ENCODE results near the gene DYSF. TPM values are rescaled to one million over a fixed set of nuclear protein-coding genes. Genes with fewer than 3 reads are reported as not detected.
A peak's percentile ranks its signal among the peaks of the same experiment; 100 is the strongest.

The DYSF gene
- total RNA-seq, 4 donors from 2014 or later, result 2.8 to 14.9 (median 4.0) TPM

DNA sequence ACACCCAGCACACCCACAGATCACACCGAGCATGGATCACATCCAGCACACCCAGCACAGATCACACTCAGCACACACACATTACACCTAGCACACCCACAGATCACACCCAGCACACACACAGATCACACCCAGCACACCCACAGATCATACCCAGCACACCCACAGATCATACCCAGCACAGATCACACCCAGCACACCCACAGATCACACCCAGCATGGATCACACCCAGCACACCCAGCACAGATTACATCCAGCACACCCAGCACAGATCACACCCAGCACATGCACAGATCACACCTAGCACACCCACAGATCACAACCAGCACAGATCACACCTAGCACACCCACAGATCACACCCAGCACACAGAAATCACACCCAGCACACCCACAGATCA is 118.6 kb downstream of the DYSF start:
- Histone ChIP-seq H3K4me1 (no peaks in the 10 kb centered on the region), H3K27me3 (no peaks in the 10 kb centered on the region), H3K27ac (no peak overlapping the region), H3K9me3 (no peaks in the 10 kb centered on the region), H3K36me3 (no peaks in the 10 kb centered on the region), H3K4me3 (no peak overlapping the region)
- no peak for DNase-seq
- TF ChIP-seq POLR2A (IDR thresholded peaks at IDR 0.05), result no peak
- TF ChIP-seq, protein P1, sequence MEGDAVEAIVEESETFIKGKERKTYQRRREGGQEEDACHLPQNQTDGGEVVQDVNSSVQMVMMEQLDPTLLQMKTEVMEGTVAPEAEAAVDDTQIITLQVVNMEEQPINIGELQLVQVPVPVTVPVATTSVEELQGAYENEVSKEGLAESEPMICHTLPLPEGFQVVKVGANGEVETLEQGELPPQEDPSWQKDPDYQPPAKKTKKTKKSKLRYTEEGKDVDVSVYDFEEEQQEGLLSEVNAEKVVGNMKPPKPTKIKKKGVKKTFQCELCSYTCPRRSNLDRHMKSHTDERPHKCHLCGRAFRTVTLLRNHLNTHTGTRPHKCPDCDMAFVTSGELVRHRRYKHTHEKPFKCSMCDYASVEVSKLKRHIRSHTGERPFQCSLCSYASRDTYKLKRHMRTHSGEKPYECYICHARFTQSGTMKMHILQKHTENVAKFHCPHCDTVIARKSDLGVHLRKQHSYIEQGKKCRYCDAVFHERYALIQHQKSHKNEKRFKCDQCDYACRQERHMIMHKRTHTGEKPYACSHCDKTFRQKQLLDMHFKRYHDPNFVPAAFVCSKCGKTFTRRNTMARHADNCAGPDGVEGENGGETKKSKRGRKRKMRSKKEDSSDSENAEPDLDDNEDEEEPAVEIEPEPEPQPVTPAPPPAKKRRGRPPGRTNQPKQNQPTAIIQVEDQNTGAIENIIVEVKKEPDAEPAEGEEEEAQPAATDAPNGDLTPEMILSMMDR (IDR thresholded peaks at IDR 0.05), result no peak

DNA sequence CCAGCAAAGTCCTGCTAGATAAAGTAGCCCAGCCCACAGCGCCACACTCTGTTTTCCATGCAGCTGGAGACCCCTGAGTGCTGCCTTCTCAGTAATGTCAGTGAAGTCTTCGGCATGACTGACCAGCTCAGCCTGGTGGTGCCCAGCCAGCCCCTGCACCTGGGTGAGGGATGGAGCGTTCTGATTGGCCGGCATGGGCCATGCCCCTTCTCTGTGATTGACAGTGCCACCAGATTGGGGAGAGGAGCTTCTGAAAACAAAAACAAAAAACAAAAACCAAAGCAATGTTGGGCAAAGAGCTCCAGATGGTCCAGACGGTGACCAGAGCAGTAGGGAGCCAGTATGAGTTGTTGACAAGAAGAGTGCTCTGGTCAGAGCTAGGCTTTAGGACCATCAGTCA is 122.6 kb downstream of the DYSF start:
- no peak for DNase-seq
- H3K36me3 ChIP-seq, result no peaks in the 10 kb centered on the region
- TF ChIP-seq POLR2A (IDR thresholded peaks at IDR 0.05), result no peak
- TF ChIP-seq, protein P1 (IDR thresholded peaks at IDR 0.05), result no peak
- H3K4me1 ChIP-seq, result no peaks in the 10 kb centered on the region
- no peak overlapping the region for H3K27ac ChIP-seq
- H3K4me3 ChIP-seq, result no peak overlapping the region
- H3K27me3 ChIP-seq, result no peaks in the 10 kb centered on the region
- H3K9me3 ChIP-seq, result no peaks in the 10 kb centered on the region

DNA sequence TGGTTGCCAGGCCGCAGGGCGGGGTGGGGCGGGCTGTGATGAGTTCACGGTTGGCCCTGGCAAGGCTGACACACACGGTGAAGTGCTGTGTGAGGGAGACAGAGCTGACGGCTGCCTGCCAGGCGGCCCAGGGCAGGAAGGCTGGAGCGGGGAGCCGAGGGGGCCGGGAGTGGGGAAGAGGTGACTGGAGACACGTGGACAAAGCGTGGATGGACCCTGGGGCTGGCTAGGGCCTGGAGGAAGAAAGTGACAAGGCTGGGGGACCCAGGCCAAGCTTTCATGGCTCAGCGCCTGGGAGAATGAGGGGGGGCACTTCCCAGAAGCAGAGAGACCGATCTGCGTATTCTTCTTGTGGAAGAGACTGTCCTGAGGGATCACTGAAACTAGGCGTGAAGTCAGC is 123.2 kb downstream of the DYSF start:
- TF ChIP-seq POLR2A (IDR thresholded peaks at IDR 0.05), result no peak
- TF ChIP-seq, protein P1 (IDR thresholded peaks at IDR 0.05), result no peak
- H3K36me3 ChIP-seq, result no peaks in the 10 kb centered on the region
- no peak overlapping the region for H3K27ac ChIP-seq
- H3K9me3 ChIP-seq, result no peaks in the 10 kb centered on the region
- H3K4me1 ChIP-seq, result no peaks in the 10 kb centered on the region
- no peak overlapping the region for H3K4me3 ChIP-seq
- no peaks in the 10 kb centered on the region for H3K27me3 ChIP-seq
- no peak for DNase-seq

DNA sequence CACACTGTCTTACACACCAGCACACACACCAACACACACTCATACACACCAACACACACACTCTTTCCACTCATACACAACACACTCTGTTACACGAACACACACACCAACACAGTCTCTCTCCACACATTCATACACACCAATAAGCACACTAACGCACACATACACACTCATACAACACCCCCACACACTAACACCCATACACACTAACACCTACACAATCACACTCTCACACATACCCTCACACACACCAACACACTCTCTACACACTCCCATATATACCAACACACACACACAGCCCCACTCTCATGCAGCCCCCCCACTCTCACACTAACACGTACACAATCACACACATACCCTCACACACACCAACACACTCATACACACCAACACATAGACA is 123.8 kb downstream of the DYSF start:
- Histone ChIP-seq H3K4me3 (no peak overlapping the region), H3K27me3 (no peaks in the 10 kb centered on the region), H3K4me1 (no peaks in the 10 kb centered on the region), H3K9me3 (no peaks in the 10 kb centered on the region), H3K36me3 (no peaks in the 10 kb centered on the region), H3K27ac (no peak overlapping the region)
- no peak for TF ChIP-seq POLR2A (IDR thresholded peaks at IDR 0.05)
- TF ChIP-seq, protein P1 (IDR thresholded peaks at IDR 0.05), result no peak
- no peak for DNase-seq

DNA sequence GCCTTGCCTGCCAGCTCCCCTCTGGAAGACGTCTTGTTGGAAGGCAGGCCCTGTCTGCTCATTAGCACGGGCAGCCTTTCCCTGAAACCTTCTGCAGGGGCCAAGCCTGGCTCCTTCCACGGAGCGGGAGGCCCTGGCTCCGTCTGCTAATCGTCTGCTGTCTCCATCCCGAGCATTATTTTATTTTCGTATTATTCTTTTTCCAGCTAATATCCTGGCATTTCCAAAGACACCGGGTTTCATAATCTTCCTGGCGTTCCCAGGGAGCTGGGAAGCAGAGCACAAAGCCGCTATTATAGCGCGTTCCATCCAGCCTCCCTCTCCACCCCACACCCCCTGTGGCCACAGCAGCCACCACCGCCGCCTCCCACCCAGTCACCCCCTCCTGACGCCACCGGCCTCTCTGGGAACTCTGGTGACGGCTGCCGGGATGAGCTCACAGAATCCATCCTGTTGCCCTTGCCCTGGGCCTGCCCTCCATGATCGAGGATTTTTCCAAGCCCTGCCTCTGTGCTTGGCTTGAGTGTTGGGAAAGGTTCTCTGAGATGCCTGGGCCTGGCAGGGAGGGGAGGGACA is 125.5 kb downstream of the DYSF start:
- DNase-seq, result no peak

More for the DNA sequence above, 125.5 kb downstream of the DYSF start:
- Histone ChIP-seq H3K27me3 (no peaks in the 10 kb centered on the region), H3K4me1 (no peaks in the 10 kb centered on the region), H3K27ac (peak overlapping the region in 1 of 4 donors; percentile 22), H3K4me3 (no peak overlapping the region), H3K36me3 (no peaks in the 10 kb centered on the region), H3K9me3 (no peaks in the 10 kb centered on the region)
- no peak for TF ChIP-seq POLR2A (IDR thresholded peaks at IDR 0.05)
- TF ChIP-seq, protein P1 (IDR thresholded peaks at IDR 0.05), result no peak

Measured in Peyer's patch (tissue), 4 donors.